HuH-7.5 (cell line): ENCODE results near the gene AKR7A2.
A peak's percentile ranks its signal among the peaks of the same experiment; 100 is the strongest.

ENCODE experiments used
- DNase-seq: peaks from one replicate; pipeline ENCODE4 v3.0.0; 2011; ENCODE audit warnings: low spot score

Gene AKR7A2

GRCh38 chr1:19325958-19326747 is 14.2 kb upstream of the AKR7A2 start:
- no peak for DNase-seq

GRCh38 chr1:19325368-19325957 is 13.5 kb upstream of the AKR7A2 start:
- no peak for DNase-seq

GRCh38 chr1:19324665-19324990 is 12.7 kb upstream of the AKR7A2 start:
- DNase-seq = no peak

GRCh38 chr1:19323987-19324664 is 12.2 kb upstream of the AKR7A2 start:
- no peak for DNase-seq

- no peak for DNase-seq
Measured at GRCh38 chr1:19322481-19322880, 10.5 kb upstream of the AKR7A2 start.

DNA sequence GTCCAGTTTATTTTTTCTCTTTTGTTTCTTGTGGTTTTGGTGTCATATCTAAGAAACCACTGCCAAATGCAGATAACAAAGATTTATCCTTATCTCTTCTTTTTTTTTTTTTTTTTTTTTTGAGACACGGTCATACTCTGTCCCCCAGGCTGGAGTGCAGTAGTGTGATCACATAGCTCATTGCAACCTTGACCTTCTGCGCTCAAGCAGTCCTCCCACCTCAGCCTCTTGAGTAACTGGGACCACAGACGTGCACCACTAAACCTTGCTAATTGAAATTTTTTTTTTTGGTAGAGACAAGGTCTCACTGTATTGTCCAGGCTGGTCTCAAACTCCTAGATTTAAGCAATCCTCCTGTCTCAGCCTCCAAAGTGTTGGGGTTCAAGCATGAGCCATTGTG is 9.1 kb upstream of the AKR7A2 start:
- no peak for DNase-seq

GRCh38 chr1:19319196-19319595 is 7.3 kb upstream of the AKR7A2 start:
- DNase-seq = no peak

GRCh38 chr1:19317126-19317910 is 5.4 kb upstream of the AKR7A2 start:
- no peak for DNase-seq

DNA sequence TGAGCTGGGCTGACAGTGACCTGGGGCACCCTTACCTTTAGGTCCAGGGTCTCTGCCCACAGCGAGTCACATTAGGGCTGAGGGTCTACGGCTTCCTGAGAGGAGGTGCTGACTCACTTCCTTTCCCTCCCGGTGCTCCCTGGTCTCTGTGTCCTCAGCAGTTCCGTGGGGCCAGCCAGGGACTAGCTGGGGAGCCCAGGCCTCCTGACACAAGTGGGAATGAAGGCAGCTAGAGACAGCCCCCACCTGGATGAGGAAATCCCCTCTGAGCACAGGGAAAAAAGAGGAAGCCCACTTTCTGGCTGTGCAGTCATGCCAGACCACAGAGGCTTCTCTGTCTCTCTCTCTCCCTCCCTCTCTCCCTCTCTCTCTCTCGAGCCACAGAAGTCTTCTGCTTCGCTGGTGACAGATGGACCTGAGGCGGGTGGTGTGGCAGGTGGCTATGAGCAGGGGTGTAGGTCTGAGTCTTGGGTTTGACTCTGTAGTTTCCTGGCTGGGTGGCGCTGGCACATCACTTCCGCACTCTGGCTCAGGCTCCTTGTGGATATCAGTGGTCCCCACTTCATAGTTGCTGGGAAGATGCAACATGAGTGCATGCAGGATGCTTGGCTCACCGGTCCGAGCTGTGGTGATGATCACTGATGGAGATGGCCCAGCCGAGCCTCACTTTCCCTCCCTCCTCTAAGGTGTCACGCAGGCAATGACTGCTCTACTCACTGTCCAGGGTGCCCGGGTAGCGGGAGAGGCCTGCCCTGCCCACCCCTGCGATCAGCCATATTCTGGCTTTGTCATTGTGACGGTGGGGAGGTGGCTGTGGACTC is 3.6 kb upstream of the AKR7A2 start:
- no peak for DNase-seq

DNA sequence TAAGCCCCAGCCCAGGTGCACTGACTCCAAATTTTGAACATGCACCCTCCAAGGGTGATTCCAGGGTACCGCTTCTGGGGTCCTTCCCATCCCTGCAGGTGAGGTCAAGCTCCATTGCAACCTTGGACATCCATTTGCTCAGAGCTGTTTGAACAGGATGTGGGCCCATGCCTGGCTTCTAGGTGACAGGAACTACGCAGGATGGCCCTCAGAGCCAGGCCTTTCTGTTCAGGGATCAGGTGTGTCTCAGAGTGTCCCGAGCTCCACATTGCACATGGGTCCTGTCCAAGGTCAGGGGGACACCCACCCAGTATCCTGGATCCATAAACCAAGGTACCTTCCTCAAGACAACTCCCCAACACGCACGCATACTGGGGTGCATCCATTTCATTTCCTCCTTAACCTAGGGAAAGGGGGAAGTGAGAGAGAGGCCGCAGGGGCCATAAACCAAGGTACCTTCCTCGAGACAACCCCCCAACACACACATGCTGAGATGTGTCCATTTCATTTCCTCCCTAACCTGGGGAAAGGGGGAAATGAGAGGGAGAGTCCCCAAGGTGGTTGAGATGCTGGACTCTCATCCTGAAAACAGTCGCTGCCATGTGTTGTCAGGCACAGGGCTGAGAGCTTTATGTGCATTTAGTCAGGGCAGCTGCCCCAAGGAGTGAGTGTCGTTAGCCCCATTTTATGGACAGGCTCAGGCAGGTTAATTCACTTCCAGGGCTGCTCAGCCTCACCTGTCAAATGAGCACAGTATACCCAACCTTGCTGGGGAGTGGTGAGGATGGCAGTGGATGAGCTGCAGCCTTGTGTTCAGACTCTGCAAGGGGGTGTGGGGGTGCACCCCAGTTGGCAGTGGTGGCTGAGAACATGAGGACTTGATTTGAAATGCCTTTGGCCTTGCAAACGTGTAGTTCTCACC is 2.3 kb upstream of the AKR7A2 start:
- no peak for DNase-seq

DNA sequence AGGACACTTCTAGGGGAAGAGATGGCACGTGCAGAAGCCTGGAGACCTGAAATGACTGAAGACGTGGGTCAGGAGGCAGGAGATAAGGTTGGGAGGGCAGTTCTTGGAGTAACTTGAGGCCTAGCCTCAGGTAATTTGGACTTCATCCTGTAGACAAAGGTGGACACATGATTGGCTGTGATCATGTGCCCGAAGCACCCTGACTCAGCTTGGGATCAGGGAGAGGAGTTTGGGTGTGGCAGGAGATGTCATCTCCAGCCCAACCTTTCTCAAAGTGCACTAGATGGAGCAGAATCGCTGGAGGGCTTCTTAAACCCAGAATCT is 1.7 kb upstream of the AKR7A2 start:
- DNase-seq = no peak

DNA sequence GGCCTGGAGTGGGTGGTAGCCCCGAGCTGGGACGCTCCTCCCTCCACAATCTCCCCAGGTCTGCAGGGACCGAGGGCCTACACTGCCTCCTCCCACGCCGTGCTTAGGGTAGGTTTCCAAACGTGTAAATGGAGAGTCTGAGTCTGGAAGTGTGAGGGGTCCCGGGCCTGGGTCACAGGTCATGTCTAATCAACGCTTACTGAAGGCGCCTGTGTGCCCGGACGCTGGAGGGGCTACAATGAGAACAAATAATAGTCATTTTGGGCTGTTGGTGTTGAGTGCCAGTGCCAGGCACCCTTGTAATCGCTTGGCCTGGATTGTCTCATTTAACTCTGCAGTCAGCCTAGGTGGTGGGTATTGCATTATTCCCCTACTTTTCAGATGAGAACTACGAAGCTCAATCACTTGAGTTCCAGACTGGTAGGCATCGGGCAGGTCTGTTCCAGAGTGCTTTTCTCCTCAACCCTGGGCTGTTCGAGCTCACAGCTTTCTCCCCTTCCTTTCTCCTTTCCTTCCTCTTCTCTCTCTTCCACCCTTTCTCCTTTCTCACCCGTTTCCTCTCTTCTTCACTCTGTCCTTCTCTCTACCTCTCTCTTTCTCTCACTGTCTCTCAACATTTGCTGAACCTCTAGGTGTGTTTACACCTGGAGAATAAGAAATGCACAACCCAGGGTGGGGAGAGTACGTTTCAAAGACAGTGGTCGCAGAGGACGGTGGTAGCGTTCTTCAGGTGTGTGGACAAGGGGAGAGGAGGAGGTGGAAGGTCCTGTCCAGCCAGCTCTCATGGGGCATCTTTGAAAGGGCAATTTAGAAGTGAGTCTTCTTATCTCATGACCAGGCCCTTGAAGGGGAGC is 1.1 kb upstream of the AKR7A2 start:
- DNase-seq = no peak

DNA sequence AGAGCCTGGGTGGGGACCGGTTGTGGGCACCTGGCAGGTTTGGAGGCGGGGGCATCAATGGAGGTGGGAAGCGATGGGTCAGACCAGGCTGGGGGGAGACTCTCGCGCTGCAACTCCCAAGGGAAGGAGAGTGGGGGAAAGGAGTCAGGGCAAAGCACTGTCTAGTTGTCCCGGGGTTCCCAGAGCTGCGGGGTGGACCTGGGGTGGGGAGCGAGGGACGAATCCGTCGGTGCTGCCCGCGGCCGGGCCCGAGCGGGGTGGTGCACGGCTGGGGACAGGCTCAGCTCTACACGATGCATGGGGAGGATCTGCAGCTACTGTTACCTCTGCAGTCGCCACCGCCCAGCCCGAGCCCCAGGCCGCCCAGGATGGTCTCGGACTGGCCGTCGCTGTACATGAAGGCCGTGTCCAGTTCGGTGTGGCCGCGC is 427 bp downstream of the AKR7A2 start:
- peak; percentile 46 for DNase-seq

- DNase-seq = peak; percentile 45
Measured at GRCh38 chr1:19310720-19311502, 1.0 kb downstream of the AKR7A2 start.

GRCh38 chr1:19310061-19310460 is 1.9 kb downstream of the AKR7A2 start:
- DNase-seq = no peak

GRCh38 chr1:19309123-19309813 is 2.7 kb downstream of the AKR7A2 start:
- no peak for DNase-seq

- DNase-seq = no peak
Measured at GRCh38 chr1:19308509-19308907, 3.4 kb downstream of the AKR7A2 start.

DNA sequence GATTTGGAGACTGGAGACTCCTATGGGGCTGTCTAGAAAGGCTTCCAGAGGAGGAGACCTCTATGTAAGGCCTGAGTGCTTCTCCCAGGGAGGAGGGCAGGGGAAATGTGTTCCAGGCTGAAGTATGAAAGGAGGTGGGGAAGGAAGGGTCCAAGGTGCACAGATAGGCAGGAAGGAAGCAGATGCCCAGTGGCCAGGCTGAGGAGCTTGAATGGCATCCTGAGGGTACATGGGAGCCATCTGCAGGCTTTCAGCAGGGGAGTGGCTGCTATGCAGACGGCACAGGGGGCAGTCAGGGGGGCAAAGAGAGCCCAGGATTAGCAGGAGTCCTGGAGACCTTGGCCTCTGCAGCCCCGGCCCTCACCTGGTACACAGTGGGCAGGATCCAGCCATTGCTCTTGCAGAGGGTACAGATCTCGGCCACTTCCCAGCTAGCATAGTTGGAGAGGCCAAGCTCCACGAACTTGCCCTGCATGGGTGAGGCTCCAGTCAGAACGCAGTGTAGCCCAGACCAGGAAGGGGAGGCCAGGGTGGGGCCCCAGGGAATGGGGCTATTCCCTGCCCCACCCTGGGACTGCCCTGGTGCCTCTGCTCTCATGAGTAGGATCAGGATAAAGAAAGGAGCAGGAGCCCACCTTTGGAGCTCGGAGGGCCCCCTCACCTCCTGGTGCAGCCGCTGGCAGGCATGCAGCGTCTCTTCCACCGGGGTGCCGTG is 4.0 kb downstream of the AKR7A2 start:
- DNase-seq = no peak
